MG63 (cell line): Measurements from ENCODE around the gene RPL38. TPM values are rescaled to one million over a fixed set of nuclear protein-coding genes. Genes with fewer than 3 reads are reported as not detected.
A peak's percentile ranks its signal among the peaks of the same experiment; 100 is the strongest.

ENCODE experiments used
- DNase-seq: peaks from one replicate; pipeline ENCODE4 v3.0.0-alpha.2; 2020
- H3K27me3 ChIP-seq: fragments of 250-450 bp; sonication (Bioruptor Pico); 2 replicates; pipeline ENCODE4 v1.5.1; 2020; ENCODE audit warnings: mild to moderate bottlenecking, moderate library complexity
- H3K36me3 ChIP-seq: fragments of 250-450 bp; sonication (Bioruptor Pico); 2 replicates; pipeline ENCODE4 v1.5.1; 2020; ENCODE audit warnings: mild to moderate bottlenecking, moderate library complexity
- H3K4me3 ChIP-seq: fragments of 250-450 bp; sonication (Bioruptor Pico); 2 replicates; pipeline ENCODE4 v1.5.1; 2020; ENCODE audit warnings: mild to moderate bottlenecking, moderate library complexity
- H3K9me3 ChIP-seq: fragments of 250-450 bp; sonication (Bioruptor Pico); 2 replicates; pipeline ENCODE4 v1.5.1; 2020; ENCODE audit warnings: mild to moderate bottlenecking, moderate library complexity
- total RNA-seq: library from RNA; depleted of rRNA; stranded (reverse); fragments of >200 nt; shearing (Covaris generic); gene quantifications from 2 replicates; pipeline ENCODE4 v1.2.3, GENCODE V29; 2014; ENCODE audit warnings: low replicate concordance; rRNA removed

RPL38 gene
- total RNA-seq: 1,119 and 3,764 TPM in 2 replicates

DNA sequence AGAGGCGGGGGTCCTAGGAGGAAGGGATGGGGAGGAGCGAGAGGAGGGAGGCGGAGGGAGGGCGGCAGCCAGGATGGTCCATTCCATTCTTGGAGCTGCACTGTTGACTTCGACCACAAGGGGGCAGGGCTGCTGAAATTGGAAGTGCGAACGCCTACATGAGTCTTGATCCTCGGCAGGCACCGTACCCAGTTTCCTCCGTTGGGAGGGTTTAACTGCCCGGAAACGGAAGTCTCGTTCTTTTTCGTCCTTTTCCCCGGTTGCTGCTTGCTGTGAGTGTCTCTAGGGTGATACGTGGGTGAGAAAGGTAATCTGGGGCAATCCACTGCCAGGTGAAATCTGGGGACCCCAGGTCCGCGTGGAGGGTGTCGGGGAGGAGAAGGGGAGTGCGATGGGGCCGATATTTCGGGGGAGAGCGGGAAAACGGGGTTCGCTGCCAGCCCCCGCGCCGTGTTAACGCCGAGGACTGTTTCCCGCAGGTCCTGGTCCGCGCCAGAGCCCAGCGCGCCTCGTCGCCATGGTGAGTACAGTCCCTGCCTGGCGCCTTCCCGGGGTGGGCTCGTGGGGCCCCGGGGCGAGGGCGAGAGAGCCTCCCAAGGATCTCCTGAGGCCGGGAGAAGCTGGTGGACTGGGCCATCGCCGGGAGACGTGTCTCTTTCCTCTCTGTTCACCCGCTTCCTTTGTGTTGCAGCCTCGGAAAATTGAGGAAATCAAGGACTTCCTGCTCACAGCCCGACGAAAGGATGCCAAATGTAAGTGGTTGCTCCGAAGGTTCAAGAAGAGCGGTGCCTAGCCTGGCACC lies at the start of gene RPL38:
Gene RPL38, plus strand, starts transcription at position 240 of the 802 bp plus-strand sequence. Its CDS starts 278 bp downstream, at position 518.
- H3K4me3 ChIP-seq: peak within 1 kb of the TSS; percentile 99
- DNase-seq: peak; percentile 95
- H3K36me3 ChIP-seq: peaks cover 48% of the 10 kb centered on the region
- H3K9me3 ChIP-seq: no peaks in the 10 kb centered on the region; the same call in 1 of the 2 replicates
- peaks cover 28% of the 10 kb centered on the region for H3K27me3 ChIP-seq

DNA sequence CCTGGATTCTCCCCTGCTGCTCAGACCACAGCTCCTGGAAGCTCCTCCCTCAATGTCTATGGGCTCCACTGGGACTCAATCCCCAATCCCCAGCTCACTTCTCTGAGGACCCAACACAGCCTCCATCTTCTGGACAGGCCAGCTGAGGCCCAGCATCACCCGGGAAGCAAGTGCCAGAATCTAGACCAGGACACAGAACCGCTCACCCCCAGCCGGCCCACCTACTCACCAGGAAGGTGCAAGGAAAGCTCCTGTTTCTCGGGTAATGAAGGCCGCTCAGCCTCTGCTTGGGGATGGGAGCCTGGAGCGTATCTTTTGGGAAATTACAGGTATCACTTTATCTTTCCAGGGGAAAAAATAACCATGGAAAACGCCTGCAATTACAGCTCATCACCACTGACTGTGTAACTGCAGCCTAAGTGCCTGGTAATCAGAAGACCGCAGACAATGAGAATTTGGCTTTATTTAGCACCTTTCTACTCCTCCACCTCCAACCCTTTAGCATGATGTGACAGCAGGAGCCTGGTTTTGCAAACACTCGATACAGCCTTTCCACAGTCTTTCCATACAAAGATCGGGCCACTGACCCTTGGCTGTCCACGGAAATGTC lies 49.6 kb upstream of the RPL38 start:
- 0 out of 2 replicates have a peak, but pooled peaks cover 2% of the 10 kb centered on the region for H3K27me3 ChIP-seq
- no peaks in the 10 kb centered on the region for H3K36me3 ChIP-seq
- no peak overlapping the region for H3K4me3 ChIP-seq
- DNase-seq: no peak
- H3K9me3 ChIP-seq: 0 out of 2 replicates have a peak, but pooled peaks cover 2% of the 10 kb centered on the region

DNA sequence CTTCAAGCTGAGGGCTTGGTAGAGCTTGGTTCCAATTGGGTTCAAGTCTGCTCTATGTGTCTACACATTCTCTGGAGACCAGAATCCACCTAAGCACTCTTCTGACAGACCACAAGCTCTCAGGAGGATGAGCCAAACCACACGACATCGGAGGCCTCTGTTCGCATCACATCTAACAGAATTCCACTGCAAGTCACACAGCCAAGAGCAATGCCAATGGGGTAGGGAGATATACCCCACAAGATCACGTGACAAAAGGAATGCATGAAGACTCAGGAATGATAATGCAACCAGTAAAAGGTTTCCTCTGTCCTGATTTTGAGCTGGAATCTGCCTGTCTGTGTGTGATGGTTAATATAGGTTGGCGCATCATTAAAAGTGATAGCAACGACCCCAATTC lies 46.6 kb upstream of the RPL38 start:
- H3K4me3 ChIP-seq: no peak overlapping the region
- H3K9me3 ChIP-seq: 0 out of 2 replicates have a peak, but pooled peaks cover 2% of the 10 kb centered on the region
- no peak for DNase-seq
- no peaks in the 10 kb centered on the region for H3K36me3 ChIP-seq
- peaks cover 3% of the 10 kb centered on the region for H3K27me3 ChIP-seq

DNA sequence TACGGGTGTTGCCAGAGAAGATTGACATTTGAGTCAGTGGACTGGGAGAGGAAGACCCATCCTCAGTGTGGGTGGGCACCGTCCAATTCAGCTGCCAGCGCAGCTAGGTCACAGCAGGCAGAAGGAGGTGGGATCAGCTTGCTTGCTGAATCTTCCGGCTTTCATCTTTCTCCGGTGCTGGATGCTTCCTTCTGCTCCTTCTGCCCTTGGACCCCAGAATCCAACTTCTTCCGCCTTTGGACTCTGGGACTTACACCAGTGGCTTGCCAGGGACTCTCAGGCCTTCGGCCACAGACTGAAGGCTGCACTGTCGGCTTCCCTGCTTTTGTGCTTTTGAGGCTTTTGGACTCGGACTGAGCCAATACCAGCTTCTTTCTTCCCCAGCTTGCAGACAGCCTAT lies 46.1 kb upstream of the RPL38 start:
- 0 out of 2 replicates have a peak, but pooled peaks cover 2% of the 10 kb centered on the region for H3K9me3 ChIP-seq
- no peak overlapping the region for H3K4me3 ChIP-seq
- DNase-seq: no peak
- H3K27me3 ChIP-seq: peaks cover 3% of the 10 kb centered on the region
- H3K36me3 ChIP-seq: no peaks in the 10 kb centered on the region

DNA sequence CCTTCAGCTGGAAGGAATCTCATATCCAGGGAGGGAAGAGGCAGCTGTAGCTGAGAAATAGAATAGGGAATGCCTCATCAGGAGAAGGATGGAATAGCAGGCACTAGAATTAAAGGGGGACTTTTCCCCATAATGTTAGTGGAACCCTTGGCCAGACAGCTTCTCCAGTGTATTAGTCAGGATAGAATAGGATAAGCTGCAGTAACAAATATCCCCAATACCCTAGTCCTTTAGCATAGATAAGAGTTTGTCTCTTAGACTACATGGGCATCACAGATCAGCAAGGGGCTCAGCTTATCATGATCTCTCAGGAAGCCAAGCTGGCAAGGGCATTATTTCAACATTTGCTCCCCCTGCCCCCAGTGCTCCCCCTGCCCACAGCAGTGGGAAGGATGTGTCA lies 44.7 kb upstream of the RPL38 start:
- Histone ChIP-seq H3K9me3 (0 out of 2 replicates have a peak, but pooled peaks cover 2% of the 10 kb centered on the region), H3K4me3 (no peak overlapping the region), H3K27me3 (peaks cover 3% of the 10 kb centered on the region), H3K36me3 (no peaks in the 10 kb centered on the region)
- DNase-seq: no peak

DNA sequence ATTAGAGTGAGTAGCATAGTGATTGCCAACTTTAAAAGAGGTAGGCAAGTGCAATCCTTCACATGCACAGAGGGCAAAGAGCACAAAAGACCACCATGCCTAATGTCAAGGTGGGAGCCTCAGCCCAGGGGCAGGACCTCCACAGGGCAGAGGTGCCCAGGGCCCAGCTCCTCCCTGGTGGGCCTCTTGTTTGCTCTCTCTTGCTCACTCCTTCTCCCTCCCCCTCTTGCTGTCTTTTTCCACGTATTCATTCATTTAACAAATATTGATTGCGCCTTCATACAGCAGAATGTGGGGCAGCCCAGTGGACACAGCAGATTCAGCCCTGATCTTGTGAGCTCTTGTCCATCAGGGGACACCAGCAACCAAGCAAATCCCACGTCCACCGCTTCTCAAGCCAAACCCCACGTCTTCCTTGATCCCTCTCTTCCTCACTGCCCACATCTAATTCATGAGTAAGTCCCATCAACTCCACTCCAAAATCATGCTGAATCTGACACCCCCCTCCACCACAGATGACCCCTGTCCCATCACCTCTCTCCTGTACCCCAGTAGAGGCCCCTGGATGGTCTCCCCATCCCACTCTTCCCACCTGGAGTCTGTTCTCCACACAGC lies 44.1 kb upstream of the RPL38 start:
- Histone ChIP-seq H3K4me3 (no peak overlapping the region), H3K36me3 (no peaks in the 10 kb centered on the region), H3K27me3 (peaks cover 3% of the 10 kb centered on the region), H3K9me3 (0 out of 2 replicates have a peak, but pooled peaks cover 2% of the 10 kb centered on the region)
- no peak for DNase-seq

DNA sequence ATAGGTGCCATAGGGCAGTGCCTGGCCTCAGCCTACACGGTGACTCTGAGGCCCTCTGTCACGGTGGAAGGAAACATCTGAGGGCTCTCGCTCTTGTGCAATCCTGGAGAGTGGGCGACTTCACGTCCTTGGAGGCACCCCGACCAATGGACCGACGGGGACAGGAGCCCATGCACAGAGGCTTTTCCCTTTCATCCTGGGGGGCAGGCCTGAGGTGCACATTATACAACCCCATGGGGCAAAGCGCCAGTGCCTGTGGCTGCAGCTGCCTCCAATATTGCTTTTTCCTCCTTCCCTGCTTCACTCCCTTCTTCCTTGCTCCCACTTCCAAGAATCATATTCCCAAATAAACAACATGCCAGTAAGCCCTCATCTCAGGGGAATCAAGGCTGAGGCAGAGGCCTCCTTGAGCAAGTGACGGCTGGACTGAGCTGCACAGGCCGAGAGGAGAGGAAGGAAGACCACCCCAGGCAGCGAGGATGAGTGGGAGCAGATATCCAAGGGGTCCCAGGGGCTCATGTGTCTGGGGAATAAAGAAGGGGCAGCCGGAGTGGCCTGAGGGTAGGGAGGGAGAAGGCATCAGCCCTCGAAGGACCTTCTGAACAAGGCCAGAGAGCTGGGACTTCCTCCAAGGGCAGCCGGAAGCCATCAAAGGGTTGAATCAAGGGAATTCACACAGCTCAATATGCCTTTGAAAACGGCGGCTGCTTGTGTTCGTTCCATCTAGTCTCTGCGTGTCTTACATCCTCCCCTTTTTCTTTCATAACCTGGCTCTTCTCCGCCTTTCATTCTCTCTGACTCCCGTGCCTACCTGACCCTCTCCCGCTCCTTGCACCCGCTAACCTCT lies 42.6 kb upstream of the RPL38 start:
- Histone ChIP-seq H3K4me3 (no peak overlapping the region), H3K27me3 (peaks cover 4% of the 10 kb centered on the region), H3K9me3 (0 out of 2 replicates have a peak, but pooled peaks cover 2% of the 10 kb centered on the region), H3K36me3 (no peaks in the 10 kb centered on the region)
- DNase-seq: no peak

DNA sequence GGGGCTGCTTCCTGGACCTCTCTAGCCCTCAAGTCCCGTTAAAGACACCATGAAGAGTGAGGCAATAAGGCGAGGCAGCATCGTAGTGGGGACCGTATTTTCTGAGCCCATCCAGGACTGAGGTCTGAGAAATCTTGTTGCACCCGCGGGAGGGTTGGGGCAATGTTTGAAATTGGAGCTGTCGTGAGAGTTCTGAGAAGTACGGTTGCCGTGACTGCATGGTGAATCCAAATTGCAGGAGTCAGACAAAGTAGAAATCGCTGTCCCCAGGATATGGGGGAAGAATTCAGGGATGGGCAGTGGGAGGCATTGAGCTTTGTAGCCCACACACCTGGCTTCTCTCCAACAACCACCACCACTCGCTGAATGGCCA lies 42.0 kb upstream of the RPL38 start:
- no peaks in the 10 kb centered on the region for H3K36me3 ChIP-seq
- DNase-seq: no peak
- H3K9me3 ChIP-seq: 0 out of 2 replicates have a peak, but pooled peaks cover 2% of the 10 kb centered on the region

DNA sequence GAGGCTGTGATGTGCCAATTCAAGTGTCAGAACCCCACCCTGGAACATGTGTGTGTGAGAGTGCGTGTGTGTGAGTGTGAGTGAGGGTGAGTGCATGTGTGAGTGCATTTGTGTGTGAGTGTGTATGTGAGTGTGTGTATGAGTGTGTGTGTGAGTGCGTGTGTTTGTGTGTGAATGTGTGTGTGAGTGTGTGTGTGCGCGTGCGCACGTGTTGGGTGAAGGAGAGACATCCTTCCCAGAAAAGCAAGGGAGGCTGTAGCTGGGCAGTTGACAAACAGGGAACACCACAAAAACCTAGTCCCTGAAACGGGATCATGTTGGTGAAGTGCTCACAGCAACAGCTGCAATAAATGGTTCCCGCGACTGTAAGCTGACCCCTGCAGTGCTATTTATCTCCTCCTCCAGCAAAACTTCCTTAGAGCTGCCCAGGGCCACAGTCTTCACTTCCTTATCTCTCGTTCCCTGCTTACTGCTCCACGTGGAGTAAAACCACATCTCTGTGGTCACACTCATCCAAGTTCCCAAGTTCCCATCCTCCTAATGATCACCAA lies 40.1 kb upstream of the RPL38 start:
- H3K4me3 ChIP-seq: no peak overlapping the region
- H3K36me3 ChIP-seq: no peaks in the 10 kb centered on the region
- peaks cover 18% of the 10 kb centered on the region for H3K27me3 ChIP-seq
- 0 out of 2 replicates have a peak, but pooled peaks cover 3% of the 10 kb centered on the region for H3K9me3 ChIP-seq
- DNase-seq: no peak

More for the DNA sequence above, 42.0 kb upstream of the RPL38 start:
- Histone ChIP-seq H3K4me3 (no peak overlapping the region), H3K27me3 (peaks cover 4% of the 10 kb centered on the region)

DNA sequence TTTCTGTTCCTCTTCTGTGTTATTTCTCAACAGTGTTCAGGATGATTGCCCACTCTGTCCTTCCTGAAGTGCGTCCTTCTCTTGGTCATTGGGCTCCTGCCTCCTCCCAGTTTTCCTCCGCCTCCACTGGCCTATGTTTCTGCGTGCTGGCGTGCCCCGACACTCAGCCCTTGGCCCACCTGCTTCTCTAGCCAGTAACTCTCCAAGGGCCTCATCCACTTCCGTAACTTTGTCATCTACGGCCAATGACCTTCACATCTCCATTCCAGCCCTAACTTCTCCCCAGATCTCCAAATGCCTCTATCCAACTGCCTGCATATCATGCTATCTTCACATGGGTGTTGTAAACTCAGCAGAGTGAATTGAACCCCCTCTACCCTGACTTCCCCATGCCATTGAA lies 39.6 kb upstream of the RPL38 start:
- Histone ChIP-seq H3K36me3 (no peaks in the 10 kb centered on the region), H3K9me3 (0 out of 2 replicates have a peak, but pooled peaks cover 3% of the 10 kb centered on the region), H3K27me3 (peaks cover 21% of the 10 kb centered on the region), H3K4me3 (no peak overlapping the region)
- no peak for DNase-seq

DNA sequence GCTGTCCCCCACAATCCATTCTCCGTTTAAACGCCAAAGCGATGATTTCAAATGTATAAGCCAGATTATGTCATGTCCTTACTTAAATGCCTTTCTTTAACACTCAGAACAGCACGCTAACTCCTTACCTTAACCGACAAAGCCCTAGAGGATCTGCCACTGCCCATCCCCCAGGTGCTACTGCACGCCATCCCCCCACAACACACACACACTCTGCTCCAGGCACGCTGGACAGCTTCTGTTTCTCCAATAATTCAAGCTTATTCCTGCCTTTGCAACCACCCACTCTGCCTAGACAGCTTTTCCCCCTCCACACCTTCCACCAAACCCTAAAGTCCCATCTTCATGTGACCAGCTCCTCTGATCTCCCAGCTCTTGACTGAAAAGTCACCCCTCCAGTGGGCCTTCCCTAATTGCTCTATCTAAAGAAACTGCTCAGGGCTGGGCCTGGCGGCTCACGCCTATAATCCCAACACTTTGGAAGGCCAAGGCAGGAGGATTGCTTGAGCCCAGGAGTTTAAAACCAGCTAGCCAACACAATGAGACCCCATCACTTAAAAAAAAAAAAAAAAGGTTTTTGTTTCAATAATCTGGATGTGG lies 38.9 kb upstream of the RPL38 start:
- 0 out of 2 replicates have a peak, but pooled peaks cover 3% of the 10 kb centered on the region for H3K9me3 ChIP-seq
- H3K36me3 ChIP-seq: no peaks in the 10 kb centered on the region
- no peak overlapping the region for H3K4me3 ChIP-seq
- DNase-seq: no peak
- H3K27me3 ChIP-seq: peaks cover 21% of the 10 kb centered on the region

DNA sequence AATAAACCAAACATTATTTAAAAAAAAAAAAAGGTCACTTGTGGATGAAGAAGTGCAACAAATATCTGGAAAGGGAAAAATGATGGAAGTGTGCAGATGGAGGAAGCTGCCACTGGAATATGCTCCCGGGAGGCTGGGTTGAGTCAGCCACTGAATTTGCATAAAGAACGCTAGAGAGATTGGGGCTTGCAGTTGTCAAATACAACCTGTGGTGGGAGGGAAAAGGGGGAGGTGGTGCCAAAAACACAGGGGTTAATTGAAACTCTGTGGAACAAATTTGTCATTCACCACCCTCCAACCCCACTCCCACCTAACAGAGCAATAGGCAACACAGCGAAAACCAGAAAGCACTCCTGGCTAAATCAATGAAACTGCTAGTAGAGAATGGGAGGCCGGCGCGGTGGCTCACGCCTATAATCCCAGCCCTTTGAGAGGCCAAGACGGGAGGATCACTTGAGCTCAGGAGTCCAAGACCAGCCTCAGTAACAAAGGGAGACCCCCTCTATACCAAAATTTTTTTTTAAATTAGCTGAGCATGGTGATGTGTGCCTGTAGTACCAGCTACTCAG lies 37.6 kb upstream of the RPL38 start:
- DNase-seq: no peak
- no peaks in the 10 kb centered on the region for H3K36me3 ChIP-seq
- H3K27me3 ChIP-seq: peaks cover 23% of the 10 kb centered on the region
- no peak overlapping the region for H3K4me3 ChIP-seq
- 0 out of 2 replicates have a peak, but pooled peaks cover 3% of the 10 kb centered on the region for H3K9me3 ChIP-seq

DNA sequence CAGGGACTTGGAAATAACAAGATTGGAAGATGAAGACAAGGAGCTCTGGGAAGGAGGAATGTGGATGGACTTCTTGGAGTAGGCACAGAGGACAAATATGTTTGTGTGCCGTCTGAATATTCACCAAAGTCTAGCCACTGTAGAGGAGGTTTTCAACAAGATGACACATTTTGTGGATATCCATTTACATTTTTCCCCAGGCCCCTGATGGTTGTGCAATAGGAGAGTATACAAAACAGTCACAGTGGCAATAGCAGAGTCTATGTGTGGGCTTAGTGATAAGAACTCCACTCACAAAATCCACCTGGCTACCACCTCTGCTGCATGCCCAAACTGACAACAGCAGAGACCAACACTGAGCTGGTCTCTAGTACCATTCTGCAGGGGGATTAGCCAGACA lies 32.6 kb upstream of the RPL38 start:
- no peak for DNase-seq
- Histone ChIP-seq H3K36me3 (no peaks in the 10 kb centered on the region), H3K4me3 (no peak overlapping the region), H3K27me3 (peaks cover 25% of the 10 kb centered on the region), H3K9me3 (0 out of 2 replicates have a peak, but pooled peaks cover 3% of the 10 kb centered on the region)

DNA sequence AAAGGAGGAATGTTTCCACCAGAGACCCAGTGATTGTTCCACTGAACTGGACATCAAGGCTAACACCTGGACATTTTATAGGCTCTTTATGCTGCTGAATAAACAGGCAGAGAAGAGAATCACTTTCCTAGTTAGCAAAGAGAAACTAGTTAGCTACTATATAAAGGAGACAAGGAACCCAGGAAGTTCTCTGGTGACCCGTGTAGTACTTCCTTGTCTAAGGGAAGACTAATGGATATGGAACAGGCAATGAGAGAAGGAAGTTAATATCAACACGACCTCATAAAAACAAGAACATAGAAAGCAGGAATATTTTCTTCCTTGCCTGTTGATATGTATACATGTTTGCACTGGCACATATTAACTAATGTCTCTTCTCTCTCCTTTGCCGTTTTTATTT lies 30.8 kb upstream of the RPL38 start:
- DNase-seq: no peak
- H3K36me3 ChIP-seq: no peaks in the 10 kb centered on the region

DNA sequence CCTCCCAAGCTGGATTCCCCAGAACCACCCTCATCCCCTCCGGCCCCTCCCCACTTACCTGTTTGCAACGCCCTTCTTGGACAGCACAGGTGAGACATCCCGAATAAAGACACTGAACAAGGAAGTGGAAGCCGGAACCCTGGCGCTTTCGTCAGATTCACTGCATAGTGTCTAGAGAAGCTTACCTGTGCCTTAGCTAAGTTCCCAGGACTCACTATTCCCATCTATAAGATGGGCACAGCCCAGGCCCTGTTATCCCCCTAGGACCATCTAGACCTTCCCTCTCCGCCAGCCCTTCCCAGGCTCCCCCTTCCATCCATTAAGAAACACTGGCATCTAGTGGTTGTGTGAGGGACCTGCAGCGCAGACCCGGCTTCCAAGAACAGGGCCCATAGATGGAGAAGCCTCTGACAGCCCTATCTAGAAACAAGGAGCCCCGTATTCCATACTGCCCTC lies 26.9 kb upstream of the RPL38 start:
- DNase-seq: peak; percentile 57
- H3K36me3 ChIP-seq: no peaks in the 10 kb centered on the region
- H3K9me3 ChIP-seq: no peaks in the 10 kb centered on the region
- peaks cover 7% of the 10 kb centered on the region for H3K27me3 ChIP-seq
- H3K4me3 ChIP-seq: no peak overlapping the region

More for the DNA sequence above, 30.8 kb upstream of the RPL38 start:
- Histone ChIP-seq H3K4me3 (no peak overlapping the region), H3K27me3 (peaks cover 19% of the 10 kb centered on the region), H3K9me3 (no peaks in the 10 kb centered on the region)
